ENCODE measurements around the gene LDB3.

The LDB3 gene

GRCh38 chr10:86724445-86724844 lies 56.1 kb downstream of the LDB3 start:
- H3K9ac ChIP-seq (ENCODE audit: low read length) = no peak overlapping the region
- H3K4me3 ChIP-seq (ENCODE audit: low read depth, low read length, poor library complexity, severe bottlenecking) = no peak overlapping the region
- TF ChIP-seq CTCF (IDR thresholded peaks at IDR 0.05; ENCODE audit: low read length) = no peak
- no peak for TF ChIP-seq EZH2 (IDR thresholded peaks at IDR 0.05; ENCODE audit: borderline replicate concordance, low read length)
- no peak overlapping the region for H3K4me2 ChIP-seq (ENCODE audit: low read length)
- no peaks in the 10 kb centered on the region for H3K36me3 ChIP-seq (ENCODE audit: insufficient read depth, low read length)
- H3F3A ChIP-seq (ENCODE audit: insufficient read depth, low read length) = no peaks in the 10 kb centered on the region
- H3K27ac ChIP-seq (ENCODE audit: low read depth, low read length, poor library complexity, severe bottlenecking) = no peak overlapping the region
- H4K20me1 ChIP-seq (ENCODE audit: insufficient read depth, low read length) = no peaks in the 10 kb centered on the region
- no peaks in the 10 kb centered on the region for H3K9me3 ChIP-seq (ENCODE audit: low read length)
- 0 out of 2 replicates have a peak, but pooled peaks cover 3% of the 10 kb centered on the region for H3K27me3 ChIP-seq (ENCODE audit: insufficient read depth, low read length)
- H2AFZ ChIP-seq (ENCODE audit: low read length) = no peak overlapping the region
- no peaks in the 10 kb centered on the region for H3K9me2 ChIP-seq (ENCODE audit: low read depth, low read length)
- no peaks in the 10 kb centered on the region for H3K4me1 ChIP-seq (ENCODE audit: insufficient read depth, low read length, severe bottlenecking)
- no peaks in the 10 kb centered on the region for H3K79me2 ChIP-seq (ENCODE audit: insufficient read depth, low read length)

DNA sequence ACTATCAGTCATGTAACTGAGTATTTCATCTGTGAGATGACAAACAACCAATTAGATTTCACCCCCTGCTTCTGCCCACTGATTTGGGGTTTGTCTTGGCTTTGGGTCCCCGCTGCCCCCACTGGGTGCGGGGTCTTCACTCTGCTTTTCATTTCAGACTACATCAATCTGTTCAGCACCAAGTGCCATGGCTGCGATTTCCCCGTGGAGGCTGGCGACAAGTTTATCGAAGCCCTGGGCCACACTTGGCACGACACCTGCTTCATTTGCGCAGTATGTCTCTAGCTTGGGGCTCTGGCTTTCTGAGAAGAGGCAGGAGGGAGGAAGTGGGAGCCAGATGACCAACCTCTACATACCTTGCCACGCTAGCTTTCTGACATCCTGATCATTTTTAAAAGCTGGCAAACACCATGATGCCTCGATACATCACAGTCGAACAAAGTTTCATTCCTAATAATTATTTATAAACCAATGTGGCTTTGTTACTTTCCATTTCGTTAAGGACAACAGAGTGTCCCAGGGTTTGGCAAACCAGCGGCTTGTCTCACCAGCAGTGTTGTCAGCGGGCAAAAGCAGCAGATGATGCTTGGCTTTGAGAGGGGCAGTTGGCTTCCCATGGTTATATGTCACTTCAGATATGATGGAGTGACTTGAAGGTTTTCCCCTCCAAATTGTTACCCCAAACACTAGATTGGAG lies 57.8 kb downstream of the LDB3 start:
- H3K36me3 ChIP-seq (ENCODE audit: insufficient read depth, low read length) = no peaks in the 10 kb centered on the region
- H3K4me2 ChIP-seq (ENCODE audit: low read length) = no peak overlapping the region
- H3K9me2 ChIP-seq (ENCODE audit: low read depth, low read length) = no peaks in the 10 kb centered on the region
- no peak overlapping the region for H3K27ac ChIP-seq (ENCODE audit: low read depth, low read length, poor library complexity, severe bottlenecking)
- TF ChIP-seq EZH2 (IDR thresholded peaks at IDR 0.05; ENCODE audit: borderline replicate concordance, low read length) (no peak), CTCF (IDR thresholded peaks at IDR 0.05; ENCODE audit: low read length) (no peak)
- H3K4me1 ChIP-seq (ENCODE audit: insufficient read depth, low read length, severe bottlenecking) = no peaks in the 10 kb centered on the region
- H4K20me1 ChIP-seq (ENCODE audit: insufficient read depth, low read length) = no peaks in the 10 kb centered on the region
- H3F3A ChIP-seq (ENCODE audit: insufficient read depth, low read length) = no peaks in the 10 kb centered on the region
- no peak overlapping the region for H3K4me3 ChIP-seq (ENCODE audit: low read depth, low read length, poor library complexity, severe bottlenecking)
- H3K79me2 ChIP-seq (ENCODE audit: insufficient read depth, low read length) = no peaks in the 10 kb centered on the region
- peaks cover 3% of the 10 kb centered on the region; the same call in 1 of the 2 replicates for H3K27me3 ChIP-seq (ENCODE audit: insufficient read depth, low read length)
- H3K9me3 ChIP-seq (ENCODE audit: low read length) = no peaks in the 10 kb centered on the region
- H2AFZ ChIP-seq (ENCODE audit: low read length) = no peak overlapping the region
- no peak overlapping the region for H3K9ac ChIP-seq (ENCODE audit: low read length)

- TF ChIP-seq CTCF (IDR thresholded peaks at IDR 0.05; ENCODE audit: low read length) = no peak
- no peak for TF ChIP-seq EZH2 (IDR thresholded peaks at IDR 0.05; ENCODE audit: borderline replicate concordance, low read length)
These were observed 58.3 kb downstream of the LDB3 start for GRCh38 chr10:86726677-86726999.

More at GRCh38 chr10:86726677-86726999, 58.3 kb downstream of the LDB3 start:
- Histone ChIP-seq H3K4me1 (ENCODE audit: insufficient read depth, low read length, severe bottlenecking) (no peaks in the 10 kb centered on the region), H3K4me3 (ENCODE audit: low read depth, low read length, poor library complexity, severe bottlenecking) (no peak overlapping the region), H3K9me2 (ENCODE audit: low read depth, low read length) (no peaks in the 10 kb centered on the region), H3K79me2 (ENCODE audit: insufficient read depth, low read length) (no peaks in the 10 kb centered on the region), H3K27ac (ENCODE audit: low read depth, low read length, poor library complexity, severe bottlenecking) (no peak overlapping the region), H4K20me1 (ENCODE audit: insufficient read depth, low read length) (no peaks in the 10 kb centered on the region), H2AFZ (ENCODE audit: low read length) (no peak overlapping the region), H3F3A (ENCODE audit: insufficient read depth, low read length) (no peaks in the 10 kb centered on the region), H3K4me2 (ENCODE audit: low read length) (no peak overlapping the region), H3K27me3 (ENCODE audit: insufficient read depth, low read length) (peaks cover 3% of the 10 kb centered on the region; the same call in 1 of the 2 replicates), H3K9me3 (ENCODE audit: low read length) (no peaks in the 10 kb centered on the region), H3K9ac (ENCODE audit: low read length) (no peak overlapping the region), H3K36me3 (ENCODE audit: insufficient read depth, low read length) (no peaks in the 10 kb centered on the region)

Measured in OCI-LY1 (cell line).